WI38 (cell line): ENCODE data around the gene IMP4.

ENCODE experiments used
- H3K4me3 ChIP-seq: 2 replicates; pipeline ENCODE4 v1.5.1; 2011; ENCODE audit warnings: low read depth, mild to moderate bottlenecking, control low read depth, low read length
- TF ChIP-seq, protein P1 (sequence below): IDR thresholded peaks from 2 replicates; pipeline ENCODE4 v1.5.1; 2012; ENCODE audit warnings: low read depth, mild to moderate bottlenecking, control low read depth, low read length

Gene IMP4

DNA sequence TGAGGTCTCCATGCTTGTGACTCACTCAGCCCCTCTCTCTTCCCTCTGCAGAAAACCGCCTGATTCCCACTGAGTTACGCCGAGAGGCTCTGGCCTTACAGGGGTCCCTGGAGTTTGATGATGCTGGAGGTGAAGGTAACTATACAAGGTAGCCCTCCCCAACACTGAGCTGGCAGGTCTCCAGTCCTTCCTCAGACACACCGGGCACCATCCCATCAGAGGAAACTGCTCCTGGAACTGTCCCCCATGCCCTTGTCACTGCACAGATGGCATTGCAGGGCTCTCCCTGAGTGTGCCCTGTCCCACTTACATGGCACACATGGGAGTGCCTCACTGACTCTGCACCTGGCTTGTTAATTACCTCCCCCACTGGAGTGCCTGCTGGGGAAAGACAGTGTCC is 1.9 kb downstream of the IMP4 start:
- TF ChIP-seq, protein P1, sequence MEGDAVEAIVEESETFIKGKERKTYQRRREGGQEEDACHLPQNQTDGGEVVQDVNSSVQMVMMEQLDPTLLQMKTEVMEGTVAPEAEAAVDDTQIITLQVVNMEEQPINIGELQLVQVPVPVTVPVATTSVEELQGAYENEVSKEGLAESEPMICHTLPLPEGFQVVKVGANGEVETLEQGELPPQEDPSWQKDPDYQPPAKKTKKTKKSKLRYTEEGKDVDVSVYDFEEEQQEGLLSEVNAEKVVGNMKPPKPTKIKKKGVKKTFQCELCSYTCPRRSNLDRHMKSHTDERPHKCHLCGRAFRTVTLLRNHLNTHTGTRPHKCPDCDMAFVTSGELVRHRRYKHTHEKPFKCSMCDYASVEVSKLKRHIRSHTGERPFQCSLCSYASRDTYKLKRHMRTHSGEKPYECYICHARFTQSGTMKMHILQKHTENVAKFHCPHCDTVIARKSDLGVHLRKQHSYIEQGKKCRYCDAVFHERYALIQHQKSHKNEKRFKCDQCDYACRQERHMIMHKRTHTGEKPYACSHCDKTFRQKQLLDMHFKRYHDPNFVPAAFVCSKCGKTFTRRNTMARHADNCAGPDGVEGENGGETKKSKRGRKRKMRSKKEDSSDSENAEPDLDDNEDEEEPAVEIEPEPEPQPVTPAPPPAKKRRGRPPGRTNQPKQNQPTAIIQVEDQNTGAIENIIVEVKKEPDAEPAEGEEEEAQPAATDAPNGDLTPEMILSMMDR = no peak
- H3K4me3 ChIP-seq = no peak overlapping the region

DNA sequence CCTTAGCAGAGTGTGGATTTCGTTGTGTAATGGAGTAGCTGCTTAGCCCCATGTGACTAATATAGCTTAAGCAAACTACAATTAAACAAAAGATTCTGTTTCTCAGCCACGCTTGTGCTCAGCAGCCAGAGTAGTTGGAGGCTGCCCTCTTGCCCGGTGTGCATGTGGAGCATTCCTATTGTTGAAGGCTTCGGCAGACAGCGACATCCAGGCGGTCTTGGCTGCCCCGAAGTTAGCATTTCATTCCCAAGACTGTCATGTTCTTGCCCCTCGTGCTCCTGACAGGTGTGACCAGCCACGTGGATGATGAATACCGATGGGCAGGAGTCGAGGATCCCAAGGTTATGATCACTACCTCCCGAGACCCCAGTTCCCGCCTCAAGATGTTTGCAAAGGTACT is 2.4 kb downstream of the IMP4 start:
- TF ChIP-seq, protein P1 = no peak
- H3K4me3 ChIP-seq = no peak overlapping the region

DNA sequence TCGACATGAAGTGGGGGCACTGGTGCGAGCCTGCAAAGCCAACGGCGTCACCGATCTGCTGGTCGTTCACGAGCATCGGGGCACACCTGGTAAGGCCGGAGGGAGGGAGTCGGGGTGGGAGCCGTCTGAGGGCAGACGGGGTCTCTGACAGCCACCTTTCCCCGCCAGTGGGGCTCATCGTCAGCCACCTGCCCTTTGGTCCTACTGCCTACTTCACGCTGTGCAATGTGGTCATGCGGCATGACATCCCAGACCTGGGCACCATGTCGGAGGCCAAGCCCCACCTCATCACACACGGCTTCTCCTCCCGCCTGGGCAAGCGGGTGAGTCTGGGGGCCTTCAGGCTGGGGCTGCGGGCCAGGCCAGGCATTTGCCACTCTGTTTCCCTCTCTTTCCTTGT is 2.9 kb downstream of the IMP4 start:
- no peak overlapping the region for H3K4me3 ChIP-seq
- TF ChIP-seq, protein P1 = no peak

DNA sequence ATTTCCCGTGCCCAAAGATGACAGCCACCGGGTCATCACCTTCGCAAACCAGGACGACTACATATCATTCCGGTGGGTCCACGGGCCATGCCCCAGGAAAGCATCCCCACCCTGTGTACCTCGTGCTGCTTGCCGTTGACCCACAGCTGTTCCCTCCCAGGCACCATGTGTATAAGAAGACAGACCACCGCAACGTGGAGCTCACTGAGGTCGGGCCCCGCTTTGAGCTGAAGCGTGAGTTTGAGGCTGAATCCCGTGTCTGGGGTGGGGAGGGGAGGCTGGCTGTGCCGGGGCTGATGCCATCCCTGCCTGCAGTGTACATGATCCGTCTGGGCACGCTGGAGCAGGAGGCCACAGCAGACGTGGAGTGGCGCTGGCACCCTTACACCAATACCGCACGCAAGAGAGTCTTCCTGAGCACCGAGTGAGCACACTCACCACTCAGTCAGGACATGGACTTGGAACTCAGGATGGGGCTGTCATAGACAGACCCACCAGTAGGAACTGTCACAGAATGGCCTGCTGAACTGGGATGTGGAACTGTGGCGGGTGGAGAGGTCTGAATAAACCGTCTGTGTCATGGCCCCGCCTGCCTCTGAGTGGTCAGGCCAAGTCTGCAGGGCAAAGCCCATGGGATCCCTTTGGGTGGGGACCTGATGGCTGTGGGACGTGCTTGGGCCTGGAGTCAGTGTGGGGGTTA is 3.5 kb downstream of the IMP4 start:
- TF ChIP-seq, protein P1 = no peak
- H3K4me3 ChIP-seq = no peak overlapping the region

DNA sequence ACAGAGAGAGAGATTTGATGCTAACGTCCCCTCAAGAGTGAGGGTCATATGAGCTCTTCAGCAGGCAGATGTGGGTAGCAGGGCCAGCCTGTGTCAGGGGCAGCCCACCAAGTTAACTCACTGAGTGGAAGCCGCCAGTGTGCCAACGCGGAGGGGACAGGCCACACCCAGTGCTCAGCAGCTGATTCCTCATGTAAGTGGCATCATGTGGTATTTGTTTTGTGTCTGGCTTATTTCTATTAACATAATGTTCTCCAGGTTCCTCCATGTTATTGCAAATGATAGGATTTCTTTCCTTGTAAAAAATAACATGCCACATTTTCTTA is 4.0 kb downstream of the IMP4 start:
- H3K4me3 ChIP-seq = no peak overlapping the region
- TF ChIP-seq, protein P1 = no peak

DNA sequence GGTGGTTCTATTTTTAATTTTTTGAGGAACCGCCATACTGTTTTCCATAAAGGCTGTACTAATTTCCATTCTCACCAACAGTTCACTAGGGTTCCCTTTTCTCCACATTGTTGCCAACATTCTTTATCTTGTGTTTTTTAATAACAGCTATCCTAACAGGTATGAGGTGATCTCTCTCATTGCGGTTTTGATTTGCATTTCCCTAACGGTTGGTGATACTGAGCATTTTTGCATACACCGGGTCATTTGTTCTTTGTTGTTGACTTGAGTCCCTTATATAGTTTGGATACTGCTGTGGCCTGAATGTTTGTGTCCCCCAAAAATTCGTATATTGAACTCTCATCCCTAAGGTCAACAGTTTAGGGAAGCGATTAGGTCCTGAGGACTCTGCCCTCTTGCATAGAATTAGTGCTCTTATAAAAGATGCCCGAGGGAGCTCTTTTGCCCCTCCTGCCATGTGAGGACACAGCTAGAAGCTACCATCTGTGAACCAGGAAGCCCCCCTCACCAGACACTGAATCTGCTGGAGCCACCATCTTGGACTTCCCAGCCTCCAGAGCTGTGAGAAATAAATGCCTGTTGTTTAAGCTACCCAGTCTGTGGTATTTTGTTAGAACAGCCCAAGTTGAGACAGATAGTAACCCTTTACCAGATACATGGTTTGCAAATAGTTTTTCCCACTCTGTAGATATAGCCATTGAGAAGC is 4.7 kb downstream of the IMP4 start:
- TF ChIP-seq, protein P1 = no peak

DNA sequence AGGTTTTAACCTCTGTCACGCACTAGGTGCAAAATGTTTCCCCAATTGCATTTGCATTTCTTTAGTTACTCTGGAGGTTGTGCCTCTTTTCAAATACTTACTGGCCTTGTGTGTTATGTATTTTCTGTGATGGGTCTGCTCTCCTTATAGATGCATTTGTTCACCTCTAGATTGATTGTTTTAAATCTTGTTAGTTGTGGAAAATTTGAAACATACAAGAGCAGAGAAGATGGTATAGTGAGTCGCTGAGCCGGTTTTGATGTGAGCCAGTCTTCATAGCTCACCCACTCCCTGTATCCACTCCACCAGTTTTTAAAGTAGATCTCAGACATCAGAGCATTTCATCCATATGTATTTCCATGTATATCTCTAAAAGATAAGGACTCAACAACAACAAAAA is 6.5 kb downstream of the IMP4 start:
- no peak overlapping the region for H3K4me3 ChIP-seq
- TF ChIP-seq, protein P1 = no peak

More for the DNA sequence above, 4.7 kb downstream of the IMP4 start:
- H3K4me3 ChIP-seq = no peak overlapping the region
